Muscle layer of duodenum (tissue), 2 donors: ENCODE data around the gene BCAS3.

Experiments used
- H3K27ac ChIP-seq: one replicate; pipeline ENCODE4 v1.7.0; 2013; ENCODE audit warnings: mild to moderate bottlenecking, low read length
- H3K27me3 ChIP-seq: one replicate; pipeline ENCODE4 v1.7.0; 2013; ENCODE audit warnings: low read depth, mild to moderate bottlenecking, control low read depth, low read length
- H3K36me3 ChIP-seq, 2 donors: one replicate each; pipeline ENCODE4 v1.7.0; 2013; ENCODE audit warnings: low read length in 2 of 2, control low read depth in 1 of 2, mild to moderate bottlenecking in 1 of 2; ENCODE audit not compliant: insufficient read depth in 2 of 2, control insufficient read depth in 1 of 2
- H3K4me1 ChIP-seq, 2 donors: one replicate each; pipeline ENCODE4 v1.7.0; 2013; ENCODE audit warnings: low read length in 2 of 2, mild to moderate bottlenecking in 2 of 2, control low read depth in 1 of 2, moderate library complexity in 1 of 2; ENCODE audit not compliant: insufficient read depth in 2 of 2, control insufficient read depth in 1 of 2
- H3K4me3 ChIP-seq, 2 donors: one replicate each; pipeline ENCODE4 v1.7.0; 2013; ENCODE audit warnings: low read length in 2 of 2, low read depth in 1 of 2, mild to moderate bottlenecking in 1 of 2
- H3K9me3 ChIP-seq, 2 donors: one replicate each; pipeline ENCODE4 v1.7.0; 2013; ENCODE audit warnings: low read length in 2 of 2, control low read depth in 1 of 2, mild to moderate bottlenecking in 1 of 2; ENCODE audit not compliant: control insufficient read depth in 1 of 2
- donor health status: healthy.

BCAS3 gene

DNA sequence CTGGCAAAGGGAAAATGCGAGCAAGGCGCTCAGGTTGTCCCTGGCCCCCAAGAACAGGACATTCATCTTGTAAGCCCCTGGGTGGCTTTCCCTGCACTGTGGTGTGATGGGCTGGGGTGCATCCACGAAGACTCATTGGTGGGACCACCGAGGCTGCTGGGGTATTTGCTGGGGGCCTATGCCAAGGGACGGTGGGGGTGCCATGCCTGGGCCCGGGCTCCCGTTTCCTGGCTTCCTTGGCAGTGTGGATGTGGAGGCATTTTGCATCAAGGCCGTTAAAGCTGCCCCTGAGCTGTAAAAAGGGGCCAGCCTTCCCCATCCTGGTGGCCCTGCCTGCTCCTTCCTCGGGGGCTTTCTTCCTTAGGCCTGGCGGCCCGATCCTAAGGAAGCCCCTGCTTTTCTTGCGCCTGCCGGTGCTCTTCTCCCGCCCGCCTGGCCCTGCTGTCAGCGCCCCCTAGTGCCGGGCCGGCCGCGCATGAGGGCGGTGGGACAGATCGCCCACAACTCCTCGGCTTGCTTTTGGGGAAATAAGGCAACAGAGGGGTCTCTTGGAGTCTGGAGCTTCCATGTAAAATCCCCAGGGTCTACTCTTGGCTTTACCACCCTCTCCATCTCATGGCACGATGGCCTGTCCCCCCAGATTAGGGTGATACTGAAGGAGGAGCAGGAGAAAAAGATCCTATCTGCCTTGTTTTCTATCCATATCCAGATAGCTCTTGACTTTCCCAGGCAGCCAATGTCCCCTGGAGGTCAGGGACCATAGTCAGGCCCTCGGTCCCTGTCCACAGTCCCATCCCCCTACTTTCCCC is 712.2 kb downstream of the BCAS3 start:
- H3K27ac ChIP-seq = no peak overlapping the region
- H3K4me3 ChIP-seq = no peak overlapping the region

DNA sequence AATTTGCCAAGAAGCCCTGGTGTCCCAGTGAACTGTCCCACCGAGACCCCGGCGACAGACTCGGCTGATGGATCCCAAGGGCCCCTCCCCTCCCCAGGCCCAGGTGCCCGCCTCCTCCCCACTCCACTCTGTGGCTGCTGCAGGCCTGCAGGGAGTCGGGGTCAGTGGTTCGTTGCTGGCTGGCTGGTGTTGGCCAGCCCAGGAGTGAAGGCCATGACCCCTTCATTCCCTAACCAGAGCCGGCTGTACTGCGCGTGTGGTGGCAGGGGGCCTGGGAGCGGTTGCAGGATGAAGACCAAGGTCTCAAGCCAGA is 712.8 kb downstream of the BCAS3 start:
- no peaks in the 10 kb centered on the region for H3K27me3 ChIP-seq
- no peak overlapping the region for H3K27ac ChIP-seq
- no peaks in the 10 kb centered on the region for H3K4me1 ChIP-seq
- peaks cover 0 to 8% of the 10 kb centered on the region in 2 donors for H3K36me3 ChIP-seq
- H3K4me3 ChIP-seq = no peak overlapping the region
- no peaks in the 10 kb centered on the region for H3K9me3 ChIP-seq

More for the DNA sequence above, 712.2 kb downstream of the BCAS3 start:
- no peaks in the 10 kb centered on the region for H3K4me1 ChIP-seq
- H3K9me3 ChIP-seq = no peaks in the 10 kb centered on the region
- peaks cover 0 to 8% of the 10 kb centered on the region in 2 donors for H3K36me3 ChIP-seq
- H3K27me3 ChIP-seq = no peaks in the 10 kb centered on the region

DNA sequence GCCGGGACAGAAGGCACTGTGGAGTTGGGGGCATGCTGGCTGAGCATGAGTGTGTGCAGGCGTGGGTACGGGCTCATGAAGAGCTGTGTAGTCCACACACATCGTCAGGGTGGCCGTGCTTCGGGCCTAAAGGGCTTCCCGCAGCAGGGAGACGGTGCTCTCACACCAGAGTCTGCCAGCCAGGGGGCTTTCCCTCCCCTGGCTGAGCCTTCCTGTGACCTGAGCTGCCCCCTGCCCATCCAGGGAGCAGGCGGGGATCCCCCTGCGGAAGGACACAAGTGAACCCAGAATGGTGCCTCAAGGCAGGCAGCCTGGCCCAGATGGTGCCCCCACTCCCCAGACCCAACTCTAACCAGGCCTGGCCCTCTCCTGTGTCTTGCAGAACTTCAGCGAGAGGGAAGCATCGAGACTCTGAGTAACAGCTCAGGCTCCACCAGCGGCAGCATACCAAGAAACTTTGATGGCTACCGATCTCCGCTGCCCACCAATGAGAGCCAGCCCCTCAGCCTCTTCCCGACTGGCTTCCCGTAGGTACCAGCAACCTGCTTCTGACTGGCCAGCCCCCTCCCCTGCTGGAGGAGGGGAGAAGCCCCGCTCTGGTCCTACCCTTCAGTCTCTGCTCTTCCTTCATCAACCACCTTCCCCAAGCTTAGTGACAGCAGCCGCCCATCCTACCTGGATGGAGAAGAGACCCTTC is 714.1 kb downstream of the BCAS3 start:
- Histone ChIP-seq H3K27me3 (peaks cover 5% of the 10 kb centered on the region), H3K4me3 (no peak overlapping the region), H3K9me3 (no peaks in the 10 kb centered on the region), H3K4me1 (peaks cover 0 to 9% of the 10 kb centered on the region in 2 donors), H3K36me3 (peaks cover 0 to 8% of the 10 kb centered on the region in 2 donors), H3K27ac (no peak overlapping the region)

DNA sequence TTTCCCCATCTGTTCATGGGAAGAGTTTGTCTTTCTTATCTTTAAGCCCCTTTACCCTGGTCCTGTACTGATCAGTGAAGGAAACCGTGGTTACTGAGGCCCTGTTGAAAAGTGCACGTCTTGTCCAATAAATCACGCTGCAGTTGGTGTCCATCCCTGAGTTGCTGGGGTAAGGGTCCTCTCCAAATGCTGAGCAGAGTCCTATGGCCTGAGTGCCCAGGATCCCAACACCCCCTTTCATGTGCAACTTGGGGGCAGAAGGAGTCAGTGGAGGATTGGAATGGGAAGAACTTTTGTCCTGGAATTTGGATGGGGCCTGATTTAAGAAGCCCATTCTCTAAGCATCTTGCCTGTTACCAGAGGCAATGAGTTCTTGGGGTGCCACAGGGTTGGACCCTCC is 715.0 kb downstream of the BCAS3 start:
- H3K36me3 ChIP-seq = peaks cover 0 to 8% of the 10 kb centered on the region in 2 donors
- H3K27ac ChIP-seq = no peak overlapping the region
- H3K4me3 ChIP-seq = no peak overlapping the region
- no peaks in the 10 kb centered on the region for H3K9me3 ChIP-seq
- H3K4me1 ChIP-seq = peaks cover 0 to 15% of the 10 kb centered on the region in 2 donors
- H3K27me3 ChIP-seq = peaks cover 11% of the 10 kb centered on the region

DNA sequence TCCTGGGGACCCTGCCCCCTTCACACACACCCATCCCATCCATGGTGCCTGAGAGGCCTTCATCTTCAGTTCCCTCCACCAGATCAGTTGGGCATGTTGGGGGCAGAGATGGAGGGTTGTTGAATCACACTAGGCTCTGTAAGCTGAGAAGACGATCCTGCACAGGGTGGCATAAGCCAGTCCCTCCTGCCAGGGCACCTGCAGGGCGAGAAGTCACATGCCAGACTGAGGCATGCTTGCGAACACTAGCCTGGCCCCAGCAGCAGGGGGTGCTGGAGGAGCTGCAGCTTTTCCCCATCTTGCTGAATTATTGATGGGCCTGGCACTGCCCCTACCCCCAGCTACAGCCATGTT is 715.9 kb downstream of the BCAS3 start:
- H3K4me3 ChIP-seq = no peak overlapping the region
- H3K4me1 ChIP-seq = peaks cover 0 to 23% of the 10 kb centered on the region in 2 donors
- peaks cover 0 to 8% of the 10 kb centered on the region in 2 donors for H3K36me3 ChIP-seq
- H3K9me3 ChIP-seq = no peaks in the 10 kb centered on the region
- no peak overlapping the region for H3K27ac ChIP-seq
- H3K27me3 ChIP-seq = peaks cover 19% of the 10 kb centered on the region

DNA sequence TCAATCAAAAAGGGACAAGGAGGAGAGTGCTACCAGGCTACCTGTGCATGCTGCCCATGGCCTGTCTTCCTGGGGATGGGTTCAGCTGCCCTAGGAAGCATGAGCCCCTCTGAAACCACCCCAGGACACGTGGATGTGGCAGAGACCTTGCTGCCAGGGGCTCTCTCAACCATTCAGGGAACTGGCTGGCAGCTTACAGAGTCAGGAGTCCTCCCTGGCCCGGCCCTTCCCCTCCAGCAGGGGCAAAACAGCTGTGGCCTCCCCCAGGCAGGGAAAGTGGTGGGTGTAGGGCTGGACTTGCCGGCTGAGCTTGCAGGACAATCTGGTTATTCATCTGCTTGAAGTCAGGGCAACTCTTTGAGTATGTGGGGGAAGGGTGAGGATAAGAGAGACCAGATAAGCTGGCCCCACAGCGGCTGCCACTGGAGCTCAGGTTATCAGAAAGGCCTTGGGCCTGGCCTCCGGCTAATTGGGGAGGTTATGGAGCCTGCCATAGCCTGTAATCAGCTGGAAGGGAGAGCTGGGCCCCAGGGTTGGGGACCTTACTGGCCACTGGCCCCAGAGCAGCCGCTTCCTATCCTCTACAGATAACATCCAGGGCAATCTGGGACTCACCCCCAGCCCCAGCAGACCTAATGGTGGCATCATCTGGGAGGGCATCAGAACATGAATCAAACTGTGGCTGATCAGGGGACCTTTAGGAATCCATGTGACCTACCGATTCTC is 716.4 kb downstream of the BCAS3 start:
- H3K4me1 ChIP-seq = peaks cover 0 to 29% of the 10 kb centered on the region in 2 donors
- H3K27me3 ChIP-seq = peaks cover 24% of the 10 kb centered on the region
- H3K27ac ChIP-seq = no peak overlapping the region
- H3K36me3 ChIP-seq = peaks cover 0 to 8% of the 10 kb centered on the region in 2 donors
- no peak overlapping the region for H3K4me3 ChIP-seq
- H3K9me3 ChIP-seq = no peaks in the 10 kb centered on the region

DNA sequence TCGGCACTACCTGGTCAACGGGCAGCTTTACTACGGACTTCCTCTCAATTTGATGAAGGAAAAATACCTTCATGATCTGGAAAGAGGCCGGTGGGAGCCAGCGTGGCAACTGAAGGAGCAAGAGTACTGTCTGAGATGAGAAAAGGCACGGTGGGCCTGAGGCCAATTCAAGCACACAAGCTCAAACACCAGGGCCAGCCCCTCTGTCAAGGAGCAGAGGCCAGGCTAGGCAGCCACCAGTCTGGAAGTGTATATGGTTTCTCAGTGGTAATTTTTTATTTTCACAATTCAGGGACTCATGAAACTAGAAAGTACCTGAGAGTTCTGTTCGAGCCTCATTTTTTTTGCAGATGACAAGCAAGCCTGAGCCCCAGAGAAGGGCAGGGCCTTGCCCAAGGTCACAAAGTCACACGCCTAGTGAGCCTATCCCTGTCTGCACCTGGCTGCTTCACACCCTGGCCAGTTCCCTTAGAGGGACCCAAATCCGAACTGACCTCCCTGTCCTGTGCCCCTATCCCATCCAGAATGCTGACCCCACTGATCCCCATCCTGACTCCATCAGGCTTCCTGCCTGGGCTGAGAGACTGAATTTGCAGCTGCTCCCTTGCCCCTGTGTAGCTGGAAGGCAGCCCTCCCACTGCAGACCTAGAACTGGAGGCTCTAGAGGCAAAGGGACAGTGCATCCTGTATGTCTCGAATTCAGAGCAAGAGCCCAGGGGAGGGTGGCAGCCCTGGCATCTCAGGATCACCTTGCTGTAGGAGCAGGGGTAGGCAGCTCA is 717.2 kb downstream of the BCAS3 start:
- Histone ChIP-seq H3K4me3 (no peak overlapping the region), H3K9me3 (no peaks in the 10 kb centered on the region), H3K27me3 (peaks cover 24% of the 10 kb centered on the region), H3K36me3 (peaks cover 0 to 8% of the 10 kb centered on the region in 2 donors), H3K4me1 (peaks cover 0 to 35% of the 10 kb centered on the region in 2 donors), H3K27ac (no peak overlapping the region)

DNA sequence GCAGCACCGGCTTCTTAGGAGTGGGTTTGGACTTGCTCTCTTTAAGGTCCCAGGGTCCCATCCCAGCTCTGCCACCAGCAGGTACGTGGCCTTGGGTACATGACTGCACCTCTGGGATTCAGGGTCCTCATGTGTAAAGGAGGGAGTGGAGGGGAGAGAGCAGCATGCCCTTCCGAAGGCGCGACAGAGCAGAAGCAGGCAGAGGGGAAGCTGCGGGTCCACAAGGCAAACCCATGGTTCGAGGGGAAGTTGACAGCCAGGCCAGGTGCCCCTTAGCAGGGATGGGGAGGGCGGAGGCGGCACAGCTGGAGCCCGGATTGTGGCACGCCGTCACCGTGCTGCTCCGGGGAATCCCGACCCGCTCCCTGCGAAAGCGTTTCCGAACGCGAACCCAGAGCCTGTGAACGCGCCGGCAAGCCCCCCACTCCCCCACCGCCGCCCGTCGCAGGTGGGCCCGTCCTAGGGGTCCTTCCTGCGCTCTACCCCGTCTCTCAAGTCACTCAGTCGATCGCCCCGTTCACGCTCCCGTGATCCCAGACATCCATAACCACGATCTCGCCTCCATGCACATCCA is 717.8 kb downstream of the BCAS3 start:
- Histone ChIP-seq H3K4me1 (peaks cover 0 to 35% of the 10 kb centered on the region in 2 donors), H3K27me3 (peaks cover 24% of the 10 kb centered on the region), H3K27ac (no peak overlapping the region), H3K4me3 (no peak overlapping the region), H3K9me3 (no peaks in the 10 kb centered on the region), H3K36me3 (peaks cover 0 to 8% of the 10 kb centered on the region in 2 donors)

DNA sequence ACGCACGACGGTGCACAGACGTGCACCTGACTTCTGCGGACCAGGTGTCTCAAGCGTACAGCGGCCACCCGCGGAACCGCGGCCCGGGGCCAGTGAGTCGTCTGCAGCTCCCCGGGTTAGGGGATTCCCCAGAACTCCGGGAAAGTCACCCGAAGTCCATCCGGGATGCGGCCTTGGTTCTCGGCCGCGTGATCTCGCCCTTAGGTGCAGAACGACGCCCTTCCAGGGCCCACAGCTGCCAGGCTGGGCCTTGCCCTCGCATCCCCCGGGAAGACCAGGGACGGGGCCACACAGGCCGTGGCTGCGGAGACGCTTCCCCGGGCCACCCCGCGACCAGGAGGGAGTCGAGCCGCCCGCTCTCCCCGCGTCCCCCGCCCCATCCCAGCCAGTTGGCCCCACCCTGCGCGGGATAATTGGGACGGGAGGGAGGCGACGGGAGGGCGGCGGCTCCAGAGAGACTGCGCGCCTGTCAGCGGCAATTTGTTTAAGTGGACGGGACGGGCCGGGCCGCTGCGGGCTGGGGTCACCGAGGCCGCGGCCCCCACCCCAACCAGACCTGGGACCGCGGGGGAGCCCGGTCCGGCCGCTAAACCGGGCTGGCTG is 718.4 kb downstream of the BCAS3 start:
- peaks cover 0 to 8% of the 10 kb centered on the region in 2 donors for H3K36me3 ChIP-seq
- peak overlapping the region in 1 of 2 donors; percentile 67 for H3K4me3 ChIP-seq
- no peak overlapping the region for H3K27ac ChIP-seq
- H3K4me1 ChIP-seq = peaks cover 0 to 40% of the 10 kb centered on the region in 2 donors
- no peaks in the 10 kb centered on the region for H3K9me3 ChIP-seq
- peaks cover 29% of the 10 kb centered on the region for H3K27me3 ChIP-seq

DNA sequence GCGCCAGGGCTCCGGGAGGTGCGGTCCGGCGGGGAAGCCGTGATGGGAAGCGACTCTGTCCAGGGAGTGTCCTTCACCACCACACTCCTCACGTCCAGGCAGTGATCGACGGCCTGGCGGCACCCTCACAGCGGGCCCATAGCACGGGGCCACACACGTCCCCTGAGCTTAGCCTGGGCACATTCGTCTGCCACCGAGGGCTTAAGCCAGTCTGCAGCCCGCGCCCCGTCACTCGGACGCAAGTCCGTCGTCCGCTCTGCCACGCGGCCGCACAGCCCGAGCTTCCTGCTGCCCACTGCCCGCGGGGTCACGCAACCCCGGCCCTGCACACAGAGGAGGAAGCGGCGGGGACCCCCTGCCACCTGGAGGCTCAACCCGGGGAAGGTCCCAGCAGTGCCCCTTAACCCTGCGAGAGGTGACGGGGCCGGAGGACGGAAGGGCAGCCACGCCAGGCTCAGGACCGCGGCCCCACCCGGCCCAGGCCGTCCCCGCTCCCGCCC is 719.0 kb downstream of the BCAS3 start:
- peaks cover 0 to 43% of the 10 kb centered on the region in 2 donors for H3K4me1 ChIP-seq
- H3K36me3 ChIP-seq = peaks cover 0 to 8% of the 10 kb centered on the region in 2 donors
- H3K4me3 ChIP-seq = peak overlapping the region in 1 of 2 donors; percentile 67
- no peak overlapping the region for H3K27ac ChIP-seq
- H3K27me3 ChIP-seq = peaks cover 35% of the 10 kb centered on the region
- no peaks in the 10 kb centered on the region for H3K9me3 ChIP-seq
